ENCODE results near the gene SPDEF. TPM values are rescaled to one million over a fixed set of nuclear protein-coding genes. Genes with fewer than 3 reads are reported as not detected.

SPDEF gene
- total RNA-seq, 1 experiment from 2014 or later = 0.77 TPM

DNA sequence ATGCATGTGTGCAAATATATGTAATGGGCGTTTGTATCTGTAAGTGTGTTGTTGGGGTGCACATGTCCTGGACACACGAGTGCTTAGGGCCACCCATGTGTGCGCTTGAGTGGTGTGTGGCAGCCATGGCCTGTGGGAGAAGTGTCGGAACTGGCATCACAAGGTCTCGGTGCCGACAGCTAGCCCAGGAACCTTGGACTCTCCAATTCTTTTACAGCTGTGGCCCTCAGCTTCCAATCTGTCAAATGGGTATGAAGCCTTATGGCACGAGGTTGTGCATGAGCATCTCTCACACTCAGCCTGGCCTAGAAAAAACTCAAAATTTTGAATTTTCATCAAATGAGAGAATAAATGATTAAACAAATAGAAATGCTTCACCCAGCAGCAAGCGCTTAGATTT is 42.0 kb downstream of the SPDEF start:
- H3K4me1 Mint-ChIP-seq (ENCODE audit: low read depth, unreplicated experiment) = no peaks in the 10 kb centered on the region
- ChIA-PET POLR2A (interaction anchor here (0.5 kb wide), 1 partner anchor 21 kb away, joined by 4 read pairs; no protein-coding TSS in a partner anchor), CTCF (no interaction called here)
- no TSS peak for BruUV-seq (replicated peaks)
- Histone ChIP-seq H3K4me1 (no peaks in the 10 kb centered on the region), H3K9me3 (peaks cover 7% of the 10 kb centered on the region; the same call in 1 of the 2 replicates), H3K4me3 (ENCODE audit: low read depth, low read length) (no peak overlapping the region), H3K27me3 (replicated peaks; ENCODE audit: control insufficient read depth, insufficient read depth, low read length) (no peaks in the 10 kb centered on the region), H3K36me3 (ENCODE audit: control insufficient read depth, insufficient read depth, low read length) (no peaks in the 10 kb centered on the region)
- no peak overlapping the region for H3K4me3 Mint-ChIP-seq (ENCODE audit: unreplicated experiment)
- intact Hi-C loops (cut with micrococcal nuclease; ENCODE audit: unreplicated experiment) = no loop called here
- H3K27ac Mint-ChIP-seq (ENCODE audit: unreplicated experiment) = no peak overlapping the region
- no peak for DNase-seq
- peaks cover 11% of the 10 kb centered on the region for H3K9me3 Mint-ChIP-seq (ENCODE audit: unreplicated experiment)
- TF ChIP-seq, protein P1, sequence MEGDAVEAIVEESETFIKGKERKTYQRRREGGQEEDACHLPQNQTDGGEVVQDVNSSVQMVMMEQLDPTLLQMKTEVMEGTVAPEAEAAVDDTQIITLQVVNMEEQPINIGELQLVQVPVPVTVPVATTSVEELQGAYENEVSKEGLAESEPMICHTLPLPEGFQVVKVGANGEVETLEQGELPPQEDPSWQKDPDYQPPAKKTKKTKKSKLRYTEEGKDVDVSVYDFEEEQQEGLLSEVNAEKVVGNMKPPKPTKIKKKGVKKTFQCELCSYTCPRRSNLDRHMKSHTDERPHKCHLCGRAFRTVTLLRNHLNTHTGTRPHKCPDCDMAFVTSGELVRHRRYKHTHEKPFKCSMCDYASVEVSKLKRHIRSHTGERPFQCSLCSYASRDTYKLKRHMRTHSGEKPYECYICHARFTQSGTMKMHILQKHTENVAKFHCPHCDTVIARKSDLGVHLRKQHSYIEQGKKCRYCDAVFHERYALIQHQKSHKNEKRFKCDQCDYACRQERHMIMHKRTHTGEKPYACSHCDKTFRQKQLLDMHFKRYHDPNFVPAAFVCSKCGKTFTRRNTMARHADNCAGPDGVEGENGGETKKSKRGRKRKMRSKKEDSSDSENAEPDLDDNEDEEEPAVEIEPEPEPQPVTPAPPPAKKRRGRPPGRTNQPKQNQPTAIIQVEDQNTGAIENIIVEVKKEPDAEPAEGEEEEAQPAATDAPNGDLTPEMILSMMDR (IDR thresholded peaks at IDR 0.05; ENCODE audit: insufficient read depth in 1 of 2, low read depth in 1 of 2, low read length in 1 of 2, severe bottlenecking in 1 of 2, unreplicated experiment in 1 of 2) = no peak
- no peaks in the 10 kb centered on the region for H3K36me3 Mint-ChIP-seq (ENCODE audit: insufficient read depth, unreplicated experiment)
- H3K27me3 Mint-ChIP-seq (ENCODE audit: insufficient read depth, unreplicated experiment) = no peaks in the 10 kb centered on the region

DNA sequence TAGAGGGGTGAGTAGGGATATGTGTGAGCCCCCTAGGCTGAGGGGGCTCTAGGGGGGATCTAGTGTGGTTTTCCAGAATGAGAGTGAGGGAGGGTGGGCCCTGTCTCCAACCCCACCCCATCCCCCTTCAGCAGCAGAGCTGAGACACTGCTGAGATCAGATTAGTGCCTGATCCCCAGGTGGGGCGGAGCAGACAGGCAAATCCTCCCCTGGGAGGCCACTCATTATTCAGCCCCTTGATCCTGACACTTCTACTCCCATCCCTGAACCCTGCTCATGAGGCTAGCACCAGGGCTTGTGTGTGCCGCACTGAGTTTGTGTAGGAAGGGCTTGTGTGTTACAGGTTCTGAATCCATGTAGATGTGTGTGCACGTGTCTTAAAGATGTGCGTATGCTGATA is 42.5 kb downstream of the SPDEF start:
- DNase-seq = no peak
- Histone ChIP-seq H3K36me3 (ENCODE audit: control insufficient read depth, insufficient read depth, low read length) (no peaks in the 10 kb centered on the region), H3K4me3 (ENCODE audit: low read depth, low read length) (no peak overlapping the region), H3K9me3 (peaks cover 7% of the 10 kb centered on the region; the same call in 1 of the 2 replicates), H3K27me3 (replicated peaks; ENCODE audit: control insufficient read depth, insufficient read depth, low read length) (no peaks in the 10 kb centered on the region), H3K4me1 (no peaks in the 10 kb centered on the region)
- ChIA-PET CTCF (no interaction called here), POLR2A (no interaction called here)
- H3K4me3 Mint-ChIP-seq (ENCODE audit: unreplicated experiment) = no peak overlapping the region
- H3K4me1 Mint-ChIP-seq (ENCODE audit: low read depth, unreplicated experiment) = no peaks in the 10 kb centered on the region
- no TSS peak for BruUV-seq (replicated peaks)
- H3K36me3 Mint-ChIP-seq (ENCODE audit: insufficient read depth, unreplicated experiment) = no peaks in the 10 kb centered on the region
- H3K27ac Mint-ChIP-seq (ENCODE audit: unreplicated experiment) = no peak overlapping the region
- no peaks in the 10 kb centered on the region for H3K27me3 Mint-ChIP-seq (ENCODE audit: insufficient read depth, unreplicated experiment)
- TF ChIP-seq, protein P1 (IDR thresholded peaks at IDR 0.05; ENCODE audit: insufficient read depth in 1 of 2, low read depth in 1 of 2, low read length in 1 of 2, severe bottlenecking in 1 of 2, unreplicated experiment in 1 of 2) = no peak
- peaks cover 11% of the 10 kb centered on the region for H3K9me3 Mint-ChIP-seq (ENCODE audit: unreplicated experiment)
- intact Hi-C loops (cut with micrococcal nuclease; ENCODE audit: unreplicated experiment) = no loop called here

DNA sequence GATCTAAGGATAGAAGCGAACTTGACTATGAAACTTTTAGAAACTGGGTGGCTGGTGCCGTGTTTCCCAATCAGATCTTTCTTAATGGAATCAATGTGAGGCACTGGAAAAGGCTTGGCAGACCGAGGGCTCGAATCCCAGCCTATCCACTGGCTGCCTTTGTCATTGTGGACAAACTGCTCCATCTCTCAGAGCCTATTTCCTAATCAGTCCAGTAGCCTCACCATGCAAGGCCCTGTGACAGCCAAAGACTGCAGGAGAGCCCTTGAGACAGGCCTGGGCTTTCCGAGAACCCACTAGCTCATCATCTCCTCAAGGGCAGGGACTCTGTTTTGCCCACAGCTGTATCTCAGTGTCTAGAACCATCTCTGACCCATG is 43.4 kb downstream of the SPDEF start:
- intact Hi-C loops (cut with micrococcal nuclease; ENCODE audit: unreplicated experiment) = no loop called here
- TF ChIP-seq, protein P1 (IDR thresholded peaks at IDR 0.05; ENCODE audit: insufficient read depth in 1 of 2, low read depth in 1 of 2, low read length in 1 of 2, severe bottlenecking in 1 of 2, unreplicated experiment in 1 of 2) = no peak
- no peaks in the 10 kb centered on the region for H3K27me3 ChIP-seq (replicated peaks; ENCODE audit: control insufficient read depth, insufficient read depth, low read length)
- Mint-ChIP-seq H3K27me3 (ENCODE audit: insufficient read depth, unreplicated experiment) (no peaks in the 10 kb centered on the region), H3K36me3 (ENCODE audit: insufficient read depth, unreplicated experiment) (no peaks in the 10 kb centered on the region), H3K9me3 (ENCODE audit: unreplicated experiment) (peaks cover 11% of the 10 kb centered on the region), H3K27ac (ENCODE audit: unreplicated experiment) (no peak overlapping the region), H3K4me3 (ENCODE audit: unreplicated experiment) (no peak overlapping the region), H3K4me1 (ENCODE audit: low read depth, unreplicated experiment) (no peaks in the 10 kb centered on the region)
- H3K36me3 ChIP-seq (ENCODE audit: control insufficient read depth, insufficient read depth, low read length) = no peaks in the 10 kb centered on the region
- peaks cover 7% of the 10 kb centered on the region; the same call in 1 of the 2 replicates for H3K9me3 ChIP-seq
- no TSS peak for BruUV-seq (replicated peaks)
- DNase-seq = no peak
- H3K4me1 ChIP-seq = no peaks in the 10 kb centered on the region
- no peak overlapping the region for H3K4me3 ChIP-seq (ENCODE audit: low read depth, low read length)
- ChIA-PET POLR2A (no interaction called here), CTCF (no interaction called here)

All from Caco-2 (cell line).